Activated CD4-positive, alpha-beta T cell treated with anti-CD3 and anti-CD28 coated beads, Interleukin-10, Interleukin-2, amounts not matched to agents 100 ng/mL and 50 ng/mL, durations not matched to agents 16 hours and 8 hours (primary cell): ENCODE measurements around the gene CSTF2.
"Not testable (repeated sequence)": the region's sequence is repeated elsewhere in the genome, so short reads cannot be mapped to it uniquely, and the experiment has no call there.

ENCODE experiments used
- DNase-seq: peaks from one replicate; pipeline ENCODE4 v3.0.0-alpha.2; 2020

Gene CSTF2

GRCh38 chrX:100819837-100820666 lies at the start of gene CSTF2:
Gene CSTF2, plus strand, starts transcription at chrX:100820391. Its CDS starts 26 bp downstream, at chrX:100820417.
- DNase-seq, result peak; percentile 88

GRCh38 chrX:100796371-100796770 lies 23.8 kb upstream of the CSTF2 start:
- DNase-seq, result not testable (repeated sequence)

- no peak for DNase-seq
Measured at GRCh38 chrX:100797359-100797758, 22.8 kb upstream of the CSTF2 start.

- DNase-seq, result no peak
Measured at GRCh38 chrX:100798484-100799214, 21.5 kb upstream of the CSTF2 start.

- no peak for DNase-seq
Measured at GRCh38 chrX:100802843-100803242, 17.3 kb upstream of the CSTF2 start.

GRCh38 chrX:100804780-100805179 lies 15.4 kb upstream of the CSTF2 start:
- DNase-seq, result no peak

- DNase-seq, result not testable (repeated sequence)
Measured at GRCh38 chrX:100808265-100808664, 11.9 kb upstream of the CSTF2 start.

- no peak for DNase-seq
Measured at GRCh38 chrX:100812216-100813158, 7.7 kb upstream of the CSTF2 start.

- no peak for DNase-seq
Measured at GRCh38 chrX:100817340-100817739, 2.9 kb upstream of the CSTF2 start.

GRCh38 chrX:100819534-100819836 lies 706 bp upstream of the CSTF2 start:
- DNase-seq, result no peak

GRCh38 chrX:100829730-100830129 lies 9.5 kb downstream of the CSTF2 start:
- DNase-seq, result peak; percentile 85

GRCh38 chrX:100830143-100830542 lies 10.0 kb downstream of the CSTF2 start:
- DNase-seq, result peak; percentile 10

GRCh38 chrX:100830547-100830946 lies 10.4 kb downstream of the CSTF2 start:
- DNase-seq, result peak; percentile 5

GRCh38 chrX:100831219-100831946 lies 11.2 kb downstream of the CSTF2 start:
- DNase-seq, result peak; percentile 8

GRCh38 chrX:100850317-100850716 lies 30.1 kb downstream of the CSTF2 start:
- no peak for DNase-seq

GRCh38 chrX:100852810-100853209 lies 32.6 kb downstream of the CSTF2 start:
- DNase-seq, result no peak

GRCh38 chrX:100863326-100863864 lies 43.2 kb downstream of the CSTF2 start:
- DNase-seq, result no peak

GRCh38 chrX:100864657-100865391 lies 44.6 kb downstream of the CSTF2 start:
- no peak for DNase-seq

GRCh38 chrX:100868273-100868672 lies 48.1 kb downstream of the CSTF2 start:
- no peak for DNase-seq

- DNase-seq, result no peak
Measured at GRCh38 chrX:100870527-100870926, 50.3 kb downstream of the CSTF2 start.
